IMR-90 (cell line): ENCODE data around the gene DYNLT4.

ENCODE experiments used
- POLR2A ChIP-seq: IDR thresholded peaks from 2 replicates; pipeline ENCODE4 v1.6.1; 2012; ENCODE audit warnings: mild to moderate bottlenecking, low read depth, low read length
- TF ChIP-seq, protein P1 (sequence below): conservative IDR thresholded peaks from 2 replicates; pipeline ENCODE4 v1.5.1; 2012; ENCODE audit warnings: mild to moderate bottlenecking, low read depth, low read length, improper control_type of control experiment

DNA sequence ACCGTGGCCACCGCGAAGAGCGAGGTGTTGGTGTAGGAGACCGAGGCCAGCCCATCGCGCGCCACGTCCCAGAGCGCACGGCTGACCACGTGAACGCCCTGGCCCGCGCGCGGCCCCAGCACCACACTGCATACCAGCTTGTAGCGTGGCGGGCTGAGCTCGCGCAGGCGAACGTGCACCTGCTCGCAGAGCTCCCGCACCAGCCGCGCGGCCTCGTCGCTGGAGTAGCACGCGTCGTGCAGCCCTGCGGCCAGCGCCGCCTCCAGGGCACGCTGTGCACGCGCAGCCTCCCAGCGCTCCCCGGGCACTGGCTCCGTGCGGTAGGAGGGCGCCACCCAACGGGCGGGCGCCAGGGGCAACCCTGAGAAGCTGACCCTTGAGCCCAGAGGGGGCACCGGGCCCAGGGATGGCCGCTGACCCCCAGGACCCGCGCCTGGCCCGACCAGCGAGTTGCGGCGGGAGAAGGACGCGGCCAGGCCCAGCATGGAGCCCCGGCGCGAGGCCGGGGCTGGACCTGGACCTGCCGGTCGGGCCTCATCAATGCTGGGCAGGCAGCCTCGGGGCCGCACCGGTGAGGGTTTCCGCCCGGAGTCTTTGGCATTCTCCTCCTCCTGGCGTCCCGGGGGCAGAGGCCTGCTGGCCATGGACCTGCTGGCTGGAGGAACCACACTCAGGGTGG lies 987 bp downstream of the DYNLT4 start:
- no peak for TF ChIP-seq POLR2A
- TF ChIP-seq, protein P1, sequence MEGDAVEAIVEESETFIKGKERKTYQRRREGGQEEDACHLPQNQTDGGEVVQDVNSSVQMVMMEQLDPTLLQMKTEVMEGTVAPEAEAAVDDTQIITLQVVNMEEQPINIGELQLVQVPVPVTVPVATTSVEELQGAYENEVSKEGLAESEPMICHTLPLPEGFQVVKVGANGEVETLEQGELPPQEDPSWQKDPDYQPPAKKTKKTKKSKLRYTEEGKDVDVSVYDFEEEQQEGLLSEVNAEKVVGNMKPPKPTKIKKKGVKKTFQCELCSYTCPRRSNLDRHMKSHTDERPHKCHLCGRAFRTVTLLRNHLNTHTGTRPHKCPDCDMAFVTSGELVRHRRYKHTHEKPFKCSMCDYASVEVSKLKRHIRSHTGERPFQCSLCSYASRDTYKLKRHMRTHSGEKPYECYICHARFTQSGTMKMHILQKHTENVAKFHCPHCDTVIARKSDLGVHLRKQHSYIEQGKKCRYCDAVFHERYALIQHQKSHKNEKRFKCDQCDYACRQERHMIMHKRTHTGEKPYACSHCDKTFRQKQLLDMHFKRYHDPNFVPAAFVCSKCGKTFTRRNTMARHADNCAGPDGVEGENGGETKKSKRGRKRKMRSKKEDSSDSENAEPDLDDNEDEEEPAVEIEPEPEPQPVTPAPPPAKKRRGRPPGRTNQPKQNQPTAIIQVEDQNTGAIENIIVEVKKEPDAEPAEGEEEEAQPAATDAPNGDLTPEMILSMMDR, result no peak
